Uterus (tissue), 4 donors: ENCODE data around the gene AEN. TPM values are rescaled to one million over a fixed set of nuclear protein-coding genes. Genes with fewer than 3 reads are reported as not detected.

ENCODE experiments used
- DNase-seq, 2 donors: peaks; one replicate each; pipeline ENCODE4 v3.0.0-alpha.2; 2019 to 2020
- H3K27ac ChIP-seq, 2 donors: fragments of 200-600 bp; sonication (generic); 1 replicate in 1 of 2; 2 replicates in 1 of 2; pipeline ENCODE4 v1.5.1; 2016 to 2018
- H3K27me3 ChIP-seq, 2 donors: fragments of 200-600 bp; sonication (generic); one replicate each; pipeline ENCODE4 v1.5.1; 2018 to 2019; ENCODE audit warnings: control low read depth in 1 of 2
- H3K36me3 ChIP-seq, 2 donors: fragments of 200-600 bp; sonication (generic); one replicate each; pipeline ENCODE4 v1.5.1; 2019; ENCODE audit warnings: control low read depth in 1 of 2
- H3K4me1 ChIP-seq, 2 donors: fragments of 200-600 bp; sonication (generic); one replicate each; pipeline ENCODE4 v1.5.1; 2018 to 2019; ENCODE audit warnings: control low read depth in 1 of 2
- H3K4me3 ChIP-seq, 2 donors: fragments of 200-600 bp; sonication (generic); 1 replicate in 1 of 2; 2 replicates in 1 of 2; pipeline ENCODE4 v1.5.1; 2018 to 2019; ENCODE audit warnings: mild to moderate bottlenecking in 1 of 2
- H3K9me3 ChIP-seq, 2 donors: fragments of 200-600 bp; sonication (generic); one replicate each; pipeline ENCODE4 v1.5.1; 2019; ENCODE audit warnings: control low read depth in 1 of 2
- CTCF ChIP-seq, 4 experiments: fragments of 200-600 bp in 2 of 4; fragments of 450-650 bp in 2 of 4; sonication (generic) in 2 of 4; IDR thresholded peaks; one replicate each; pipeline ENCODE4 v1.5.1; 2016 to 2019; ENCODE audit warnings: antibody characterized with exemption in 4 of 4, mild to moderate bottlenecking in 2 of 4, moderate library complexity in 1 of 4
- POLR2A ChIP-seq, 2 donors: fragments of 450-650 bp; IDR thresholded peaks; one replicate each; pipeline ENCODE4 v1.6.1; 2016; ENCODE audit warnings: antibody characterized with exemption in 2 of 2, mild to moderate bottlenecking in 1 of 2, moderate library complexity in 1 of 2
- intact Hi-C: fragments of 100-400 bp; cut with DNase I; formaldehyde crosslinking; loops from one replicate; pipeline ENCODE4 v1.15.1; 2023; ENCODE audit warnings: low total_unique reads
- total RNA-seq, 4 donors: library from RNA; depleted of rRNA in 3 of 4; stranded (reverse); fragments of >200 nt in 3 of 4; gene quantifications; one replicate each; pipeline versions ENCODE4 v1.1.0 to v1.2.4, GENCODE V29; 2014 to 2023
- donor health status: DM: yes; HTN: yes; CAD: no.

The AEN gene
- total RNA-seq, 4 donors from 2014 or later = 1.0 to 20.2 (median 6.0) TPM

- intact Hi-C loops = no loop called here
- no peak for DNase-seq
- no peaks in the 10 kb centered on the region for H3K27me3 ChIP-seq
- H3K36me3 ChIP-seq = no peaks in the 10 kb centered on the region
- H3K4me3 ChIP-seq = no peak overlapping the region
- no peak overlapping the region for H3K27ac ChIP-seq
- H3K9me3 ChIP-seq = no peaks in the 10 kb centered on the region
- H3K4me1 ChIP-seq = no peaks in the 10 kb centered on the region
- TF ChIP-seq POLR2A (IDR thresholded peaks at IDR 0.05) (no peak), CTCF (IDR thresholded peaks at IDR 0.05) (no peak)
Measured at GRCh38 chr15:88613074-88613944, 7.8 kb upstream of the AEN start.

GRCh38 chr15:88615303-88616107, 5.6 kb upstream of the AEN start:
- no peak overlapping the region for H3K4me3 ChIP-seq
- no peaks in the 10 kb centered on the region for H3K36me3 ChIP-seq
- no peak for TF ChIP-seq POLR2A (IDR thresholded peaks at IDR 0.05)
- H3K27ac ChIP-seq = no peak overlapping the region
- H3K9me3 ChIP-seq = no peaks in the 10 kb centered on the region
- no peaks in the 10 kb centered on the region for H3K27me3 ChIP-seq
- DNase-seq = no peak
- H3K4me1 ChIP-seq = no peaks in the 10 kb centered on the region
- intact Hi-C loops = no loop called here

GRCh38 chr15:88616240-88616639, 4.9 kb upstream of the AEN start:
- Histone ChIP-seq H3K27me3 (no peaks in the 10 kb centered on the region), H3K4me1 (peaks cover 0 to 4% of the 10 kb centered on the region in 2 donors), H3K27ac (no peak overlapping the region), H3K9me3 (no peaks in the 10 kb centered on the region), H3K36me3 (no peaks in the 10 kb centered on the region), H3K4me3 (no peak overlapping the region)
- DNase-seq = no peak
- intact Hi-C loops = no loop called here
- TF ChIP-seq POLR2A (IDR thresholded peaks at IDR 0.05) = no peak
- no peak for TF ChIP-seq CTCF (IDR thresholded peaks at IDR 0.05)

- Histone ChIP-seq H3K9me3 (no peaks in the 10 kb centered on the region), H3K27me3 (no peaks in the 10 kb centered on the region), H3K4me1 (peaks cover 0 to 4% of the 10 kb centered on the region in 2 donors), H3K4me3 (no peak overlapping the region), H3K27ac (no peak overlapping the region), H3K36me3 (no peaks in the 10 kb centered on the region)
- TF ChIP-seq POLR2A (IDR thresholded peaks at IDR 0.05) (no peak), CTCF (IDR thresholded peaks at IDR 0.05) (no peak)
- intact Hi-C loops = no loop called here
- no peak for DNase-seq
Measured at GRCh38 chr15:88617031-88617722, 4.0 kb upstream of the AEN start.

GRCh38 chr15:88617790-88618189, 3.4 kb upstream of the AEN start:
- DNase-seq = no peak
- H3K4me3 ChIP-seq = no peak overlapping the region
- intact Hi-C loops = no loop called here
- H3K36me3 ChIP-seq = no peaks in the 10 kb centered on the region
- no peak overlapping the region for H3K27ac ChIP-seq
- H3K9me3 ChIP-seq = no peaks in the 10 kb centered on the region
- H3K4me1 ChIP-seq = peaks cover 0 to 4% of the 10 kb centered on the region in 2 donors
- no peaks in the 10 kb centered on the region for H3K27me3 ChIP-seq
- TF ChIP-seq CTCF (IDR thresholded peaks at IDR 0.05) (no peak), POLR2A (IDR thresholded peaks at IDR 0.05) (no peak)
